Nephron progenitor cell (in vitro differentiated cells): Measurements from ENCODE around the gene DMRTB1.
A peak's percentile ranks its signal among the peaks of the same experiment; 100 is the strongest.

ENCODE experiments used
- DNase-seq: peaks from one replicate; pipeline ENCODE4 v3.0.0; 2021
- H3K27ac Mint-ChIP-seq: 2 replicates; pipeline ENCODE4 v1.8.0; 2021; ENCODE audit warnings: mild to moderate bottlenecking, moderate library complexity, mixed read lengths
- H3K27me3 Mint-ChIP-seq: 2 replicates; pipeline ENCODE4 v1.8.0; 2021; ENCODE audit warnings: mild to moderate bottlenecking, low read depth, mixed read lengths; ENCODE audit not compliant: poor library complexity
- H3K36me3 Mint-ChIP-seq: 2 replicates; pipeline ENCODE4 v1.8.0; 2021; ENCODE audit warnings: low read depth, mixed read lengths
- H3K4me1 Mint-ChIP-seq: 2 replicates; pipeline ENCODE4 v1.8.0; 2021; ENCODE audit warnings: mixed read lengths
- H3K4me3 Mint-ChIP-seq: 2 replicates; pipeline ENCODE4 v1.8.0; 2021; ENCODE audit warnings: mild to moderate bottlenecking, moderate library complexity, mixed read lengths
- H3K9me3 Mint-ChIP-seq: 2 replicates; pipeline ENCODE4 v1.8.0; 2021; ENCODE audit warnings: mild to moderate bottlenecking, moderate library complexity, mixed read lengths
- CTCF ChIP-seq: fragments of 200-600 bp; sonication (generic); IDR thresholded peaks from 2 replicates; pipeline ENCODE4 v1.5.0; 2021; ENCODE audit warnings: antibody characterized with exemption

The DMRTB1 gene

GRCh38 chr1:53458634-53459033 lies 565 bp upstream of the DMRTB1 start:
- Mint-ChIP-seq H3K4me1 (peaks cover 50% of the 10 kb centered on the region), H3K9me3 (peaks cover 9% of the 10 kb centered on the region), H3K4me3 (no peak overlapping the region), H3K27me3 (peaks cover 6% of the 10 kb centered on the region), H3K36me3 (no peaks in the 10 kb centered on the region), H3K27ac (no peak overlapping the region)
- TF ChIP-seq CTCF = no peak
- no peak for DNase-seq

- Mint-ChIP-seq H3K27me3 (peaks cover 6% of the 10 kb centered on the region), H3K27ac (peak overlapping the region; percentile 96), H3K4me3 (peak overlapping the region; percentile 56), H3K9me3 (peaks cover 9% of the 10 kb centered on the region), H3K4me1 (peaks cover 59% of the 10 kb centered on the region), H3K36me3 (no peaks in the 10 kb centered on the region)
- TF ChIP-seq CTCF = no peak
- no peak for DNase-seq
Observed at GRCh38 chr1:53460211-53460634, 1.0 kb downstream of the DMRTB1 start.

GRCh38 chr1:53460666-53461322 lies 1.6 kb downstream of the DMRTB1 start:
- peak; percentile 74 for DNase-seq
- no peak for TF ChIP-seq CTCF
- Mint-ChIP-seq H3K27me3 (peaks cover 6% of the 10 kb centered on the region), H3K4me1 (peaks cover 65% of the 10 kb centered on the region), H3K9me3 (peaks cover 9% of the 10 kb centered on the region), H3K36me3 (no peaks in the 10 kb centered on the region), H3K27ac (peak overlapping the region; percentile 96), H3K4me3 (peak overlapping the region; percentile 56)

GRCh38 chr1:53461323-53462044 lies 2.3 kb downstream of the DMRTB1 start:
- DNase-seq = no peak
- Mint-ChIP-seq H3K27me3 (peaks cover 6% of the 10 kb centered on the region), H3K36me3 (no peaks in the 10 kb centered on the region)

GRCh38 chr1:53462193-53462592 lies 3.0 kb downstream of the DMRTB1 start:
- TF ChIP-seq CTCF = no peak
- no peak for DNase-seq
- Mint-ChIP-seq H3K4me3 (no peak overlapping the region), H3K36me3 (no peaks in the 10 kb centered on the region), H3K9me3 (peaks cover 9% of the 10 kb centered on the region), H3K4me1 (peaks cover 74% of the 10 kb centered on the region), H3K27ac (no peak overlapping the region), H3K27me3 (peaks cover 6% of the 10 kb centered on the region)

More at GRCh38 chr1:53461323-53462044, 2.3 kb downstream of the DMRTB1 start:
- Mint-ChIP-seq H3K9me3 (peaks cover 9% of the 10 kb centered on the region), H3K4me1 (peaks cover 69% of the 10 kb centered on the region), H3K4me3 (no peak overlapping the region), H3K27ac (peak overlapping the region; percentile 96)
- no peak for TF ChIP-seq CTCF
